ENCODE results near the gene ZNF277.

ZNF277 gene

GRCh38 chr7:112350585-112350984 is 144.1 kb downstream of the ZNF277 start:
- no peak for DNase-seq (ENCODE audit: low read depth)
- TF ChIP-seq CTCF (IDR thresholded peaks at IDR 0.05; ENCODE audit: low read length, missing control alignments) = no peak
- H3K4me3 ChIP-seq (replicated peaks; ENCODE audit: low read depth, low read length) = no peak overlapping the region

- DNase-seq (ENCODE audit: low read depth) = no peak
- H3K4me3 ChIP-seq (replicated peaks; ENCODE audit: low read depth, low read length) = no peak overlapping the region
- no peak for TF ChIP-seq CTCF (IDR thresholded peaks at IDR 0.05; ENCODE audit: low read length, missing control alignments)
These were observed 150.1 kb downstream of the ZNF277 start for GRCh38 chr7:112356596-112356995.

- no peak for DNase-seq (ENCODE audit: low read depth)
- no peak overlapping the region for H3K4me3 ChIP-seq (replicated peaks; ENCODE audit: low read depth, low read length)
- no peak for TF ChIP-seq CTCF (IDR thresholded peaks at IDR 0.05; ENCODE audit: low read length, missing control alignments)
These were observed 150.6 kb downstream of the ZNF277 start for GRCh38 chr7:112357136-112357535.

GRCh38 chr7:112358513-112358912 is 152.0 kb downstream of the ZNF277 start:
- H3K4me3 ChIP-seq (replicated peaks; ENCODE audit: low read depth, low read length) = no peak overlapping the region
- TF ChIP-seq CTCF (IDR thresholded peaks at IDR 0.05; ENCODE audit: low read length, missing control alignments) = no peak
- no peak for DNase-seq (ENCODE audit: low read depth)

- DNase-seq (ENCODE audit: low read depth) = no peak
- no peak overlapping the region for H3K4me3 ChIP-seq (replicated peaks; ENCODE audit: low read depth, low read length)
- no peak for TF ChIP-seq CTCF (IDR thresholded peaks at IDR 0.05; ENCODE audit: low read length, missing control alignments)
These were observed 152.6 kb downstream of the ZNF277 start for GRCh38 chr7:112359086-112359485.

- DNase-seq (ENCODE audit: low read depth) = no peak
- no peak overlapping the region for H3K4me3 ChIP-seq (replicated peaks; ENCODE audit: low read depth, low read length)
- TF ChIP-seq CTCF (IDR thresholded peaks at IDR 0.05; ENCODE audit: low read length, missing control alignments) = no peak
These were observed 154.2 kb downstream of the ZNF277 start for GRCh38 chr7:112360681-112361080.

- no peak for DNase-seq (ENCODE audit: low read depth)
- H3K4me3 ChIP-seq (replicated peaks; ENCODE audit: low read depth, low read length) = no peak overlapping the region
- TF ChIP-seq CTCF (IDR thresholded peaks at IDR 0.05; ENCODE audit: low read length, missing control alignments) = no peak
These were observed 154.7 kb downstream of the ZNF277 start for GRCh38 chr7:112361154-112361553.

All from fibroblast of pulmonary artery (primary cell).